Measurements from ENCODE around the gene LDLRAD4.

The LDLRAD4 gene

DNA sequence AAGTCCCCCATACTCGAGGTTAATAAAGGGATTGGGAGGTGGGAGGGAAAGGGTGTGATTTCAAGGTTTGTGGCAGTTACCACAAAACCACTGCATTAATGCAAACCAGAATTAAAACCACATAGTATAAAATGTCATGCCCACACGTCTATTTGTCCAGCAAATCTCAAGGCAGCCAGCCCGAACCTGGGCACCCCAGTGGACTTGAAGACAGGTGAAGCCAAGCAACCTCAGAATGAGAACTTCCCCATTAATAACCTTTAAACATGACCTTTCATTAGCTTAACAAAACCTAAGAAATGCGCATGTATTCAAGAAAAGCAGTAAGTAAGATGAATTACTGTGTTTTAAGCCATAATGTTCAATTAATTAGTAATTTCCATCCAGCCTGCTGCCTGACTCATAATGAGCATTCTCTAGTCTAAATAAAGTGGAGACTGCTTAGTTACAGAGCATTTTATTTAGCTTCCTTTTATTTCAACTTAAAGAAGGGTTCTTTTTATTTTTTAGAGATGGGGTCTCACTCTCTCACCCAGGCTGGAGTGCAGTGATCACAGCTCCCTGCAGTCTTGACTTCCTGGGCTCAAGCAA, 278.2 kb downstream of the LDLRAD4 start:
- in situ Hi-C loops (cut with MboI; ENCODE audit: low sequenced_read_pairs): no loop called here

DNA sequence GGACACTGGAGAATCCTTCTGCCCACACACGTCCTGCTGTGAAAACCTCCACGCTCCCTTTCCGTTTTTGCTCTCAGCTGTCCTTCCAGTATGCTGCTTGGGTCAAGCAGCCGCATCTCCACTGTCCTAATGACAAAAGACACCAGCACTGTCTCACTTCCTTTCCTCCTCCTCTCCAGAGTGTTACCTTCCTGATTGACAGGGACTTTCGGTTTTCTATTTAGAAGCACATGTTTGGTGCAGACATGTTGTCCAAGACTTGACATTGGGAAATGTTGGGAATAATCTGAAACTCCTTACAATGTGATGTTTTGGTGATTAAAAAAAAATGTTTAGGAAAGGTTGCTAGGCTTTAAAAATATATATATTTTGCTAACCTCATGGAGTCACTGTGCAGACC, 281.2 kb downstream of the LDLRAD4 start:
- in situ Hi-C loops (cut with MboI; ENCODE audit: low sequenced_read_pairs): no loop called here

DNA sequence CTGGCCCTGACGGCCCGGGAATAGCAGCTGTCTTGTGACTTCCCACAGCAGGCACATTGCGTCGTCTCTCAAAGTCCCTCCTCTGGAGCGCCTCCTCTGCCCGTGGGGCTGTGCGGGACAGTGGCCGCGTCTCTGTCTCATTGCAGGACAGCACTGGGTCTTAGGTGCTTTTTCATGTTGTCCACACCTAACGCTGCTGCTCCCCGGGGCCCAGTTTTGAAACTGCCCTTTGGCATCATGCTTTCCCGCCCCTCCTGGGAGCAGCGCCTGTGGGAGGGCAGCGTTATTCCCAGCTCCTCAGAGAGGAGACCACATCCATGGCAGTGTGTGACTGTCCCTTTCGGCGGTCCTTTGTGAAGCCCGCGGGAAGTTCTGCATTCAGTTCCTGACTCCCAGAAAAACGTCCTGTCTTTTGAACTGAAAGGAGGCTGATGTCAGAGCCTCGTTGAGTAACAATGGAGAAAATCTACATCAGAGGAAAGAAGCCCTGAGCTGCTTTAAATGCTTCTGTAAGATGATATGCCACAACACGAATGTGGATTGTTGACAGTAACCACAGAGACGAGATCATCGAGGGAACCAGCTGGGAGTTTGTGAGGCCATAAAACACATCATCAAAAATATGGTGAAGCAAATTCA, 281.8 kb downstream of the LDLRAD4 start:
- in situ Hi-C loops (cut with MboI; ENCODE audit: low sequenced_read_pairs): no loop called here

DNA sequence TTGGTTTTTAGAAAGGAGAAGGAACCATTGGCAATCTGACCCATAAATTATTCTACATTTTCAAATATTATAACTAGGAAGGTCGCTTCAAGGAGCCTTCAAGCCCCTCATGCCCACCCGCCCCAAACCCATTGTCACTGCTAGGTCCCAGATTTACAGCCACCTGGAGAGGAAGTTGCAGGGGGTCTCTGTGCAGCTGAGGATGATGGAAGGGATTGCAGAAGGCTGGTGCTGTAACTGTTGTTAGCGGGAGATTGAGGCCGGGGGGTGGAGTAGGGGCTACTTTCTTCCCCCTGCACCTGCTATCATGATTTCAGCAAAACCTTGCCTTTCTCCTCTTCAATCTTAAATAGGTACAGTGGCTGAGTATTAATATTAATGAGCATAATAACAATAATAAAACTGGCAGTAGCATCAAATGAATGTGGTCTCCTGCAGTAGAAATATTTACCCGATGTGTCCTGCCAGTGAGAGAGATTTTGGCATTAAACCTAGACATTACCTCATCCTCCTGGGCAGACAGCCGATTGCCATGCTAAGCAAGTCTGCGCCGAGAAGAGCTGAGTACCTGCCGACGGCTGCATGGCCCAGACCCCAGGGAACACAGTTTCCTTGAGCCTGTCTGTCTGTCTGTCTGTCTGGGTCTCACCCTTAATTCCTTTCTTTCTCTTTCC, 282.4 kb downstream of the LDLRAD4 start:
- in situ Hi-C loops (cut with MboI; ENCODE audit: low sequenced_read_pairs): no loop called here

DNA sequence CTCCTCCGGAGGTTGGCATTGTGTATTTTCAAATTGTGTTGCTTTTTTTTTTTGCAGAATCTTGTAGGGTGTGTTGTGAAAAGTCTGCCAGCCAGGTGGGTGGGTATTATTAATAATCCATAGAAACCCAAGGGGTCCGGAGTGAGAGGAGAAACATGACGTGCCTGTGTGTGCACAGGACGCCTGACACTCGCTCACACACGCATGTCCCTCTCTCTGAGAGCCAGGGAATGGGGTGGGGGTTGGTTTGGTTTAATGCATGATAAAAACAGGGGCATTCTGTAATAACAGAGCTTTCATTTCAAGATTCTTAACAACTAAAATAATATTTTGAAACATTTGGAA, 283.0 kb downstream of the LDLRAD4 start:
- in situ Hi-C loops (cut with MboI; ENCODE audit: low sequenced_read_pairs): no loop called here

DNA sequence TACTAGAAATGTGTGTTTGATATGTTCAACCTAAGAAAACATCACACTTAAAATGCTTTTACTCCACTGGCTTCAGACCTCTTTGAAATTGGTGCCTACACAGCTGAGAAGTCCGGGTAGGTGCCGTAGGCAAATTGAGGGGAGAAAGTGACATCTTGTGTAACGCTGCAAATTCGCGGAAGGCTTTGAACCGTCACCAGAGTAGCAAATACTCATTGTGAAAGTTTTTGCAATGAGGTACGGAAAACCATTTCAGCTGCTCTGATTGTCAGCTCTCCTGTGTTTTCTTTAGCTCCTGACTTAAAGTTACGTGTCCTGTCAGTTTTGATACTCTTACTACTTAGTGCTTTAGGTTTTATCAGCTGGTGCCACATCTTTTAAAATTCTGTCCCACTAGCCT, 283.3 kb downstream of the LDLRAD4 start:
- in situ Hi-C loops (cut with MboI; ENCODE audit: low sequenced_read_pairs): no loop called here

DNA sequence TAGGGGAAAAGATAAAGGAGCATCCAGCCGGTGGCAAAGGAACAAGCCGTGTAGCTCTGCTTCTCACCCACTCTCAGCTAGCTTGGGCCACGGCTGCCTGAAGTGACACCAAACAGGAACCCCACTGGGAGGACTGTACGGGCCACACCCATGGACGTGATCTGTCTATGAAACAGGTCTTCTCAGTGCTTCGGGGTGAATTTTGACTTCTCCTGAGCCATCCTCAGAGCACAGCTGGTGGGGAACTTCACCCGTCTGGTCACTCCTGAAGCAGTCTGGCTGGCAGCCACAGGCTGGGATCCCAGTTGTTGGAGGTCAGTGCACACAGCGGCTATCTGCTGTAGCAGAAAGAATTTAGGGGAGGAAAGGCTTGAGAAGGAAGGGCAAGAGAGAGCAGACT, 284.0 kb downstream of the LDLRAD4 start:
- in situ Hi-C loops (cut with MboI; ENCODE audit: low sequenced_read_pairs): no loop called here

DNA sequence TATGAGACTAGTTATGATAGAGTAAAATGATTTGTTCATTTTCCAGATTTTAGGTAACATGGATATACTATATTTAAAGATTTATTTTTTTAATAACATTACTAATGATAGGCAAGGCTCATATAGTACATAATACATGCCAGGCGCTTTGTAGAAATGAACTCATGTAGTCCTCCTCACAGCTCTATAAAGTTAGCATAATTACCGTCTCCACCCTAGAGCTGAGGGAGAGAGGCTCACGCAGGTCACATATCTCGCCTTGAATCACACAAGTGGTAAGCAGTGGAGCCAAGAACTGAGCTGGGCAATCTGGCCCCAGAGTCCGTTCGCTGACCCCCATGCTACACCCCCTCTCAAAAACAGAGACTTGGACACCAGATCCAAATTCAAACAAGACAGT, 285.3 kb downstream of the LDLRAD4 start:
- in situ Hi-C loops (cut with MboI; ENCODE audit: low sequenced_read_pairs): no loop called here

DNA sequence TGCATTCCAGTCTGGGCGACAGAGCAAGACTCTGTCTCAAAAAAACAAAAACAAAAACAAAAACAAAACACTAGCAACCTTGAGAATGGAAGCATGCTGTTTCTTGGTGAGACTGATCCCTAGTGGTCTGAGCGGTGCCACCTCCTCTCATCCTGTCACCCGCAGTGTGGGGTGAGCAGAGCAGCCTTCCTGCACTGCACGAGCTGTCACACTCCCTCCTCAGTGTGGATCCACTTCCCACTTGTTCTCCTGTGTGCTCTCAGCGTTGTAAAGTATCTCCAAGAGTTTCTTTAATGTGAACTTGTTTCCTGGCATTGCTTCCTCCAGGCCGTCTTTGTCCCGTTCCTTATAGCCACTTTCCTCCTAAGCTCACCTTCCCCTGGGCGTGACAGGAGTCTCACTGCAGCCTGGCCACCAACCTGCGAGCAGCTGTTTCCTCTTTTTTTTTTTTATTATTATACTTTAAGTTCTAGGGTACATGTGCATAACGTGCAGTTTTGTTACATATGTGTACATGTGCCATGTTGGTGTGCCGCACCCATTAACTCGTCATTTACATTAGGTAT, 287.3 kb downstream of the LDLRAD4 start:
- in situ Hi-C loops (cut with MboI; ENCODE audit: low sequenced_read_pairs): no loop called here

DNA sequence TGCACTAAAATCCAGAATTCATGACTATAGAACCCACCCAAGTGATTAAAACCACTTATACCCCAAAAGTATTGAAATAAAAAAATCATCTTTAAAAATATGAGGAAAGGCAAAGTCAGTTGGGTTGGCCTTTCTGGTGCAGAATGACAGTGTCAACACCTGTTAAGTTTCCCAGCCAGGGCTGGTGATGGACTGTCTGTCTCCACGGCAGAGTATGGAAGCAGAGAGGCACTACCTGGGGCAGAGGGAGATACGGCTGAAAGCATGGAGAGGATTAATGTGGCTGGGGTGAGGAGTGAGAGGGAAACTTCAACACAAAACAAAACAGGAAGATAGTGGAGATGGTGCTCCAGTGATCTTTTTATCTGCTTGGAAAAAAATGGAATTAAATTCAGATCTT, 292.0 kb downstream of the LDLRAD4 start:
- in situ Hi-C loops (cut with MboI; ENCODE audit: low sequenced_read_pairs): no loop called here

DNA sequence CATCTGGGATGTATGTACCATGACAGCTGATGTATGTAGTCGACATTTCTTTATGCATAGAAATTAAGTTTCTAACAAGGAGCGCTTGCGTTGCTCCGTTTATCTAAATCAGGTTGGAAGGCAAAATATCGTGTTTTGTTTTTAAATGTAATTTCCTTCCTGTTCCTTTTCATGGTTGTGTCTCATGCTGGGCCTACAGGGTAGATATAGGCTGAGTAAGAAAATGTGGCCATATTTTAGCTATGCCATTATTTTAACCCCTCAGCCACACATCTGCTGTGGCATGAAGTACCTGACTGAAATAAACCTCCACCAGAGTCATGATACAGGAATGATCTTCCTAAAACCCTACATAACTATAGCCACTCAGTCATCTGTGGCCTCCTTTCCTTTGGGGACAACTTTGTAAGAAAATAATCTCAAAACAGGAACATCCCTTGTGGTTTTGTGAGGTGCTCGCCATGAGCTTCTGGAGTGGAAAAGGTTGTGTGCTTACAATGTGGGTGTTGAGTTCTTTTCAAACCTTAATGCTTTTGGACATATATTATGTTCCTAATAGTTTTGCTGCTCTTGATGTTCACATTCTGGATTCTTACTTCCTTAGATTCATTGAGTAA, 293.5 kb downstream of the LDLRAD4 start:
- in situ Hi-C loops (cut with MboI; ENCODE audit: low sequenced_read_pairs): no loop called here

DNA sequence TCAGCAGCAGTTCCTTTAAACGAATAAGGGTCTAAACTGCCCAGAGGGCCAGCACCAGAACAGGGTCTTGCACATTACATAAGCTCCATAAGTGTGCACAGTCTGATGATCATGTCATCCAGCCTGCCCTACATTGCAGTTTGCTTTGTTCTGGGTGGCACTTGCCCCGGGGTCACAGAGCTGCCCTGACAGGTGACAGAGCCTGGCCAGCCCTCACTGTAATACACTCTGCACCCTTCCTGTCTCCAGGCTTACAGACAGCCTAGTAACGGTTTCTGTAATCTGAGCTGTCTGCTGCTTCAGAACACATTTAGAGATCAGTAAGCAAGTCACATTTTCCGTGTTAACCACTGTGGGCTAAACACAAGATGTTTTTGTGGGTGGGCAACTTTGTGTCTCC, 294.5 kb downstream of the LDLRAD4 start:
- in situ Hi-C loops (cut with MboI; ENCODE audit: low sequenced_read_pairs): no loop called here

DNA sequence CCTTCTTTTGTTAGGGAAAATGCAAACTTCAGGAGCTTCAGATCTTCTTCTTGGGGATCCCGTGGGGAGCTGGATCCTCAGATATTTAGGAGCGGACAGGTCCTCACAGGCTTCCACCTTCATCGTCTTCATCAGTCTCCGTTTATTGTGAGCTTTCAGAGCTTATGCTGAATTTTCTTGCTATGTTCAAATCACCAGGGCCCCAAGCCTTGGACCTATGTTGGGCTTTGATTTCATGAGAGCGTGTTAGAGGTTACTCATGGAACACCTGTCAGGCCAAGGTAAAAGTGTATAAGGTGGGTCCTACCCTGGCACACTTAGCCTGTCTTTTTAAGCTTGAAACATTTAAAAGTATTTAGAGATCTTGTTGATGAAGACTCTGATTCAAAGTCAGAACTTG, 294.9 kb downstream of the LDLRAD4 start:
- in situ Hi-C loops (cut with MboI; ENCODE audit: low sequenced_read_pairs): no loop called here

DNA sequence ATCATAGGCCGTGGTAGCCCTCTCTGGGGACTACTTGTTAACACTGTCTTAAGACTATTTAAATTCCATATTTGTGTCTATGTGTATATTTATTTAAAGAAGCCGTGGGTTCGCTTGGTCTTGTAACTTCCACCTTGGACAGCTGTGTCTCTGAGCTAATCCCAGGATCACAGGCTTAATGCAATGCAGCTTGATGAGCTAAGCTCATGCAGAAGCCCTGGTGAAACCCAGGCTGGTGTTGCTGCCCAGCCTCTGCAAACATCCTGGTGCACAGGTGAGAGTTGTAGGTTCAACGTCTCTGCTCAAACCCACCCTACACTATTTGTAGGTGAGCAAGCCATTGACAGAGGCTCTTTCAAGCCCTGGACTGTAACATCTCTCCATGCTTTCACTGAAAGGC, 296.0 kb downstream of the LDLRAD4 start:
- in situ Hi-C loops (cut with MboI; ENCODE audit: low sequenced_read_pairs): no loop called here

DNA sequence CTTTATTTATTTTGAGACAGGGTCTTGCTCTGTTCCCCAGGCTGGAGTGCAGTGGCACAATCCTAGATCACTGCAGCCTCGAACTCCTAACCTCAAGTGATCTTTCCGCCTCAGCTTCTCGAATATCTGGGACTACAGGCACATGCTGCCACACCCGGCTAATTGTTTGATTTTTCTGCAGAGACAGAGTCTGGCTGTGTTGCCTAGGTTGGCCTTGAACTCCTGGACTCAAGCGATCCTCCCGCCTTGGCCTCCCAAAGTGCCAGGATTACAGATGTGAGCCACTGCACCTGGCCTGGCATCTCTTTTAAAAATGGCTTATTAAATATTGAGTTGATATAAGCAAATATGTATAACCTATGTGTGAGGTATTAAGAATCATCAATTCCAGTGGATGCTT, 298.3 kb downstream of the LDLRAD4 start:
- in situ Hi-C loops (cut with MboI; ENCODE audit: low sequenced_read_pairs): no loop called here

DNA sequence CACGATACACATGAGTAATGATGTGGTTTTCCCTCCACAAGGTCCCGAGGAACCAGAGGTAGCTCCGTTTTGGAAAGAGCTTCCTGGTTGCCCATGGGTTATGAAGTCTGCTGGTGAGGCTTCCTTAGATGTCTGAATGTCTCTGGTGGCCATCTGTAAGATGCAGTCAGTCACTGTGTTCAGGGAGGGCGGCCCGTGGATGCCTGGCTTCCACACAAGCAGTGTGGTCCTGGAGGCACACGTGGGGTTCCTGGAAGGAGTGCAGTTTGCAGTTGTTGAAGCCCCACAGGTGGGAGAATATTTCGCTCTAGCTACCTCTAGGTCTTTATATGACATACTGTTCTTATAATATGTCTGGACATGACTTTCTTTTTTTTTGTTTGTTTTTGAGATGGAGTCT, 298.8 kb downstream of the LDLRAD4 start:
- in situ Hi-C loops (cut with MboI; ENCODE audit: low sequenced_read_pairs): no loop called here

DNA sequence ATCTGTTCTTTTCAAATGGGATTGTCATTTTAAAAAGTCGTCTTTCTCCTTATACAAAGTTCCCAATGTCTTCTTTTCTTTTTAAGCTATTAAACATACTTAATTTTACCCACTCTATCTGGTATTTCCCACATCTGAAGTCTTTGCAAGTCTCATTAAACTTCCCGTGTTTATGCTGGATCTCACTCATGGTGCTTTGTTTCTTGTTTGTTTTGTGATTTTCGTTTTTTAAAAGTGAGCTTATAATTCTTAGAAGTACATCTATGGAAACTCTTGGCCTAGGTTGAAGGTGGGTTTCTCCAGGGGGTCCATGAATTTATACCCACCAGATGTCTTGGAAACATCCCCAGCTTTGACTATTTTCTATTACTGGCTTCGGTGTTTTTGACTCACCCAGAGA, 299.8 kb downstream of the LDLRAD4 start:
- in situ Hi-C loops (cut with MboI; ENCODE audit: low sequenced_read_pairs): no loop called here

DNA sequence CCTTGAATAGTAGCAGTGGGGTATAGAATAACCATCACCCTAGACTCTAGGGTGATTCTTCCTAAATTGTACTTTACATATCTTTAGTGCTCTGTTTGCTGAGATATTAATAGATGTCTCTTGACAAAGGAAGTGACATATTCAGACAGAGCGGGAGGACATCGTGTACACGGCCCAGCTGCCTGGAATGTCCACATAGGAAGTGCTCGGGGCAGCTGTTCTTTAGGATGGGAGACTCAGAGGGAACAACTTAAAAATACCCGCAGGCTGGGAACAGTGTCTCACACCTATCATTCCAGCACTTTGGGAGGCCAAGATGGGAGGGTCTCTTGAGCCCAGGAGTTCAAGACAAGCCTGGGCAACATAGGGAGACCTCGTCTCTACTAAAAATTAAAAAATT, 301.7 kb downstream of the LDLRAD4 start:
- in situ Hi-C loops (cut with MboI; ENCODE audit: low sequenced_read_pairs): no loop called here

DNA sequence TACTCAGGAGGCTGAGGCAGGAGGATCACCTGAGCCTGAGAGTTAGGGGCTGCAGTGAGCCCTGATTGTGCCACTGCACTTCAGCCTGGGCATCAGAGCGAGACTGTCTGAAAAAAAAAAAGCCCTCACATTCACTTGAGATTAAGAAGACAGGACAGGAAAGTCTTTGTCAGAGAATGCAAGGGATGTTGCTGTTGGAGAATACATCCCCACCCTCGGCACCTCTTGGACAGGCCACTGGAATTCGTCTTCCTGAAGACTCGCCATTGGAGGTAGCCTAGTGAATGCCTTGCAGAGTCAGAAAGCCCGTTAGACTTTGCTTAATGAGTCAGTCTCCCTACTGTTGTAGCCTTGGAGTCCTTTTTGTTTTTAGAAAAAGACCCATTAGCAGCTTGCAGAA, 302.2 kb downstream of the LDLRAD4 start:
- in situ Hi-C loops (cut with MboI; ENCODE audit: low sequenced_read_pairs): no loop called here

DNA sequence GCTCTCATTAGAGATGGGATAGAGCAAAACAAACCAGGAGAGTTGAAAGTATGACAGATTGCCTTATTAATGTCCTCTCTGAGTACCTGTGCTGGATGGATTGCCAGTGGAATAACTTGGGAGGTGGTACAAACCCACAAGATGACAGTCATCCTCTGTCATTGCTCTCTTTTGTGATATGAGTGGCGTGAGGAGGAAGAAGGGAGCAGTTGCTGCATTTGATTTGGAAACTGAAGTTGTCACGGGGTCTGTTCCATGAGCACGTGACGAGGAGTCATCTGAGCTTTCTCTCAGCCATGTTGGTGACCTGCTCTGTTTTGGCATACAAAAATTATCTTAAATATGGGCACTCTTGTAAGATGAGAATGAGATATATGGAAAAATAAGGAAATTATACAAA, 302.9 kb downstream of the LDLRAD4 start:
- in situ Hi-C loops (cut with MboI; ENCODE audit: low sequenced_read_pairs): no loop called here

DNA sequence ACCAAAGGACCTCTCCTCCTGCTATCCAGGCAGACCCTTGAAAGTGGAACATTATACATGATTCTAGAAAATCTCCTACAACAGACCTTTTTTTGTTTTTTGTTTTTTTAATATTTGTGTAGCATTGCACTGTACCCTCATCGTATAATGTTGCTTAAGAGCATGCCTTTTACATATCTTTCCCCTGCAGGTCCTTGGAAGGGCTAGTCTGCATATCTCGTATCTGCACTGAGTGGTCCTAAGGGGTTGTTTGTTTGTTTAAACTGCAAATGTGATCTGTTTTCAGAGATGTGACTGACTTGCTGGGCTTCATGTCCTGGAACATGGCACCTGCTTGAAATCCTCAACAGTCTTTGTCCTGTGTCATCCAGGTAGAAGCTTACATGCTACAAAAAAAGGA, 303.7 kb downstream of the LDLRAD4 start:
- in situ Hi-C loops (cut with MboI; ENCODE audit: low sequenced_read_pairs): no loop called here

All from HL-60/S4 treated with retinoic acid at 250 ng/mL for 4 days and 3 days (cell line).